ENCODE results near the gene HOGA1. TPM values are rescaled to one million over a fixed set of nuclear protein-coding genes. Genes with fewer than 3 reads are reported as not detected.
A peak's percentile ranks its signal among the peaks of the same experiment; 100 is the strongest.

The HOGA1 gene
- total and polyA plus RNA-seq, 2 of the 13 experiments (the other 11 are each of a cell fraction or from before 2014, with no cell fraction given): 7.6 to 19.5 TPM

DNA sequence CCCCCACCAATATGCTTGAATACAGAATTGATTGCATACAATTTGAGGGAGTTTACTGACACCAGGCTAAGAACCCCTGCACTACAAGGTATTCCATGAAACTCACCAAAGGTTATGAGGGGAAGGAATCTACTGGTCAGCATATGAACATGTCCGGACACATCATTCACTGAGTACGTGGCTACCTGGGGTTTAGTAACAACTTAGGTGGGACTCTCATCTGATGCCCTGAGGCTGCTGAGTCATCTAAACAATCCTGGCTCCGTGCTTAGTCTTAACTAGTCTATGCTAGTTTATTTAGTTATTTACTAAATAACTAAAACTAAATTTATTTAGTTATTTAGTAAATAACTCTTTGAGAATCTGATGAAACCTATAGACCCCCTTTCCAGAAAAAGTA is 67.6 kb downstream of the HOGA1 start:
- no peak overlapping the region for H3K4me2 ChIP-seq (ENCODE audit: low read depth, low read length)
- WGBS (ENCODE audit: low lambda C conversion rate): 94% methylated on average over 3 of the region's 3 CpGs
- H4K20me1 ChIP-seq (ENCODE audit: insufficient read depth, low read length): no peaks in the 10 kb centered on the region
- BruUV-seq (replicated peaks): no TSS peak
- intact Hi-C loops (cut with micrococcal nuclease; ENCODE audit: unreplicated experiment) (no loop called here), in situ Hi-C loops (cut with HindIII; ENCODE audit: extremely low pct_ligation_motif_present, low pct_unique_long_range_greater_than_20kb) (no loop called here)
- no peaks in the 10 kb centered on the region for H3K9me3 ChIP-seq (ENCODE audit: low read length)
- ChIA-PET POLR2A (no interaction called here), CTCF (ENCODE audit: low intra/inter-chr PET ratio, low total read pairs) (no interaction called here)
- no peaks in the 10 kb centered on the region for H3K27me3 ChIP-seq (ENCODE audit: control insufficient read depth in 1 of 2, insufficient read depth in 2 of 2, low read length in 2 of 2)
- no peak for ATAC-seq
- no peak for DNase-seq (ENCODE audit: low spot score)
- no peak overlapping the region for H3K4me3 ChIP-seq (replicated peaks in 1 of 3; ENCODE audit: insufficient read depth in 1 of 3, low read depth in 2 of 3, low read length in 3 of 3)
- TF ChIP-seq MTF1 (CRISPR knock-in tag; IDR thresholded peaks at IDR 0.05) (no peak), MAFK (conservative IDR thresholded peaks at IDR 0.05 in 1 of 2, IDR thresholded peaks at IDR 0.05 in 1 of 2; ENCODE audit: low read length in 2 of 2) (0 out of 4 replicates have a peak, but pooled peaks of 1 of the 2 experiments have one; percentile 14), ZNF441 (CRISPR knock-in tag; IDR thresholded peaks at IDR 0.05; ENCODE audit: borderline replicate concordance) (no peak), MLLT10 (CRISPR knock-in tag; IDR thresholded peaks at IDR 0.05) (no peak), ZBTB33 (CRISPR knock-in tag; IDR thresholded peaks at IDR 0.05) (no peak)
- H3K79me2 ChIP-seq (ENCODE audit: insufficient read depth, low read length): peaks cover 5% of the 10 kb centered on the region
- H3K27ac ChIP-seq (ENCODE audit: extremely low read length, insufficient read depth, low read length): no peak overlapping the region
- no peak overlapping the region for H3K9ac ChIP-seq (ENCODE audit: insufficient read depth, low read depth, low read length)
- H3K36me3 ChIP-seq (replicated peaks in 1 of 2; ENCODE audit: control insufficient read depth in 1 of 2, insufficient read depth in 2 of 2, low read length in 2 of 2): peaks cover 17 to 47% of the 10 kb centered on the region in 2 experiments
- no peak for FAIRE-seq
- peaks cover 16% of the 10 kb centered on the region; the same call in 1 of the 2 replicates for H3K4me1 ChIP-seq (ENCODE audit: insufficient read depth, low read length)
- H2AFZ ChIP-seq (ENCODE audit: low read length): no peak overlapping the region

- Histone ChIP-seq H4K20me1 (ENCODE audit: insufficient read depth, low read length) (no peaks in the 10 kb centered on the region), H3K36me3 (replicated peaks in 1 of 2; ENCODE audit: control insufficient read depth in 1 of 2, insufficient read depth in 2 of 2, low read length in 2 of 2) (peaks cover 8 to 52% of the 10 kb centered on the region in 2 experiments), H3K27me3 (ENCODE audit: control insufficient read depth in 1 of 2, insufficient read depth in 2 of 2, low read length in 2 of 2) (no peaks in the 10 kb centered on the region), H3K9ac (ENCODE audit: insufficient read depth, low read depth, low read length) (no peak overlapping the region), H3K27ac (ENCODE audit: extremely low read length, insufficient read depth, low read length) (no peak overlapping the region), H3K4me1 (ENCODE audit: insufficient read depth, low read length) (no peaks in the 10 kb centered on the region), H3K79me2 (ENCODE audit: insufficient read depth, low read length) (no peaks in the 10 kb centered on the region), H2AFZ (ENCODE audit: low read length) (no peak overlapping the region), H3K4me3 (replicated peaks in 1 of 3; ENCODE audit: insufficient read depth in 1 of 3, low read depth in 2 of 3, low read length in 3 of 3) (no peak overlapping the region), H3K9me3 (ENCODE audit: low read length) (no peaks in the 10 kb centered on the region), H3K4me2 (ENCODE audit: low read depth, low read length) (no peak overlapping the region)
- WGBS (ENCODE audit: low lambda C conversion rate): 100% methylated on average over 5 of the region's 5 CpGs
- ChIA-PET POLR2A (no interaction called here), CTCF (ENCODE audit: low intra/inter-chr PET ratio, low total read pairs) (no interaction called here)
- DNase-seq (ENCODE audit: low spot score): no peak
- ATAC-seq: no peak
- intact Hi-C loops (cut with micrococcal nuclease; ENCODE audit: unreplicated experiment) (no loop called here), in situ Hi-C loops (cut with HindIII; ENCODE audit: extremely low pct_ligation_motif_present, low pct_unique_long_range_greater_than_20kb) (no loop called here)
- no peak for FAIRE-seq
- BruUV-seq (replicated peaks): no TSS peak
- TF ChIP-seq ZSCAN22 (CRISPR knock-in tag; IDR thresholded peaks at IDR 0.05) (no peak), ZNF678 (CRISPR knock-in tag; IDR thresholded peaks at IDR 0.05) (no peak), ZNF292 (CRISPR knock-in tag; IDR thresholded peaks at IDR 0.05; ENCODE audit: borderline replicate concordance, low read depth) (no peak)
- TF ChIP-seq, protein P1, sequence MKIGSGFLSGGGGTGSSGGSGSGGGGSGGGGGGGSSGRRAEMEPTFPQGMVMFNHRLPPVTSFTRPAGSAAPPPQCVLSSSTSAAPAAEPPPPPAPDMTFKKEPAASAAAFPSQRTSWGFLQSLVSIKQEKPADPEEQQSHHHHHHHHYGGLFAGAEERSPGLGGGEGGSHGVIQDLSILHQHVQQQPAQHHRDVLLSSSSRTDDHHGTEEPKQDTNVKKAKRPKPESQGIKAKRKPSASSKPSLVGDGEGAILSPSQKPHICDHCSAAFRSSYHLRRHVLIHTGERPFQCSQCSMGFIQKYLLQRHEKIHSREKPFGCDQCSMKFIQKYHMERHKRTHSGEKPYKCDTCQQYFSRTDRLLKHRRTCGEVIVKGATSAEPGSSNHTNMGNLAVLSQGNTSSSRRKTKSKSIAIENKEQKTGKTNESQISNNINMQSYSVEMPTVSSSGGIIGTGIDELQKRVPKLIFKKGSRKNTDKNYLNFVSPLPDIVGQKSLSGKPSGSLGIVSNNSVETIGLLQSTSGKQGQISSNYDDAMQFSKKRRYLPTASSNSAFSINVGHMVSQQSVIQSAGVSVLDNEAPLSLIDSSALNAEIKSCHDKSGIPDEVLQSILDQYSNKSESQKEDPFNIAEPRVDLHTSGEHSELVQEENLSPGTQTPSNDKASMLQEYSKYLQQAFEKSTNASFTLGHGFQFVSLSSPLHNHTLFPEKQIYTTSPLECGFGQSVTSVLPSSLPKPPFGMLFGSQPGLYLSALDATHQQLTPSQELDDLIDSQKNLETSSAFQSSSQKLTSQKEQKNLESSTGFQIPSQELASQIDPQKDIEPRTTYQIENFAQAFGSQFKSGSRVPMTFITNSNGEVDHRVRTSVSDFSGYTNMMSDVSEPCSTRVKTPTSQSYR (CRISPR knock-in tag; IDR thresholded peaks at IDR 0.05; ENCODE audit: borderline replicate concordance): no peak
Observed at GRCh38 chr10:97656777-97657176, 72.6 kb downstream of the HOGA1 start.

Measured in HepG2 (cell line).